Raji (cell line): Measurements from ENCODE around the gene KCNAB1.

Experiments
- POLR2A ChIP-seq: IDR thresholded peaks from 2 replicates; pipeline ENCODE4 v1.6.1; 2011; ENCODE audit warnings: low read depth, low read length, control low read depth; ENCODE audit not compliant: insufficient read depth

Gene KCNAB1

DNA sequence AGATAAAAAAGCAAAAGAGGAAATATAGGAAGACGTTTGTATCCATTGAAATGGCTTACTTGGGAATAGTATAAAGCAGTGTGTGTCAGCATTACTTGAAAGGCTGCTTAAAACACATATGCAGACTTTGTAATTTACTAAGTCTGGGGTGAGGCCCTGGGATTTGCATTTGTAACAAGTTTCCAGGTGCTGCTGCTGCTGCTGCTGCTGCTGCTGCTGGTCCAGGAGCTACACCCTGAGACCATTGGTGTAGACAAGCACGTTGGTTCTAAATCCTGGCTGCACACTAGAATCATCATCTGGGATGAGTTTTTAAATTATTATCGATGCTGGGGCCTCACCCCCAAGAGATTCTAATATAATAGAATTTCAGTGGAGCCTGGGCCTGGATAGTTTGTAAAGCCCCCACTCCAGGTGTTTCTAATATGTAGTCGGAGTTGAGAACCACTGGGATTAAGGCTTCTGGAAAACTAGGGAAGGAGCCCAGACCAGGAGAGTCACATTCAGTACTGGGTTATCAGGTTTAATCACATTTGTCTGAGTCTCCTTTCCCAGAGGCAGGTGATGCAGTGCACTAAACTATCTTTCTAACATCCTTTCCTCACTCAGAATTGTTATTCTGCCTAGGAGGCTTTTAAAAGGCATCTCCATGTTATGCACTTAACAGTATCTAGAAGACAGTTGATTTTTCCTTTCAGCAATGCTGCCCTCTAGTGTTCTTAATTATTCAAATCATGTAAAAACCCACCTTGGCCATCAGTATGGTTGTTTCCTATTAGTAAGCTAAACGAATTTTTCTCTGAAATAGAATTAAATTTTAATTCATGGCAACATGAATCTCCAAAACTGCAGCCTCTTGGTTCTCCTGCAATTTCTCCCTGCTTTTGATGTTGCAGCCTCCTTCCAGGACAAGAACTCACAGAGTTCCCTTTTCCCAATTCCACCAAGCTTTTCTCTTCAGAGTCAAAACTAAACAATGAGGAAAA, 389.1 kb downstream of the KCNAB1 start:
- no peak for TF ChIP-seq POLR2A

- TF ChIP-seq POLR2A = no peak
These were observed 391.8 kb downstream of the KCNAB1 start for GRCh38 chr3:156511987-156512677.

DNA sequence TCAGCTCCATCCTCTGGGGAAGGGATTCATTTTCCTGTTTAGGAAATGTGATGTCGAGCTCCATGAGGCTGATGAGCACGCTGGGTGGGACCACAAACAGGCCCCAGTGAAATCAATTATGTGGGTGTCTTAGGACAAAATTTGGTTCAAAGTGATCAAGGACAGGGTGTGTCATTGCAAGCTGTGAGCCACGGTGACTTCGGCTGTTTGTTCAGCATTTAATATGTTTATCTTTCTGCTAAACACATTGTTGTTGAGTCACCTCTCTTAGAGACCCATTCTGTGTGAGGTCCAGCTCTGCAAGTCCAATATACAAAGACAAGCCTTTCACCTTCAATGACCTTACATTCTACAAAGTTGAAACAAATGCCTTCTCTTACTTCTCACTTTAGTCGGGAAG, 393.2 kb downstream of the KCNAB1 start:
- no peak for TF ChIP-seq POLR2A

DNA sequence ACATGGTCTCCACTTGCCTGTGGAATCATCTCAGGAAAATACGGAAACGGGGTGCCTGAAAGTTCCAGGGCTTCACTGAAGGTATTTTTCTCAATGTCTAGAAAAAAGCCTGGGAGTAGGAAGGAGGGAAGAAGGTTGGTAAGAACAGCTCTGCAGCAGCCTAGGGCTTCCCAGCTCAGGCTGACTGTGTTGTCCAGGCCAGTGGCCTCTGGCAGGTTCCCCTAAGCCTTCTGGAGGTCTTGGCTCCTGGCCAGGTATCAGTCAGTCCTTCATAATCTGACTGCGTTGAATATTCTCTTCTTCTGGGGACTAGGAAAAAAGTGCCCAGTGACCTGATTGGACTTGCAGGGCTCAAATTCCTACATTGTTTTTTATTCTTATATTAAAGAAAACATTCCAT, 395.9 kb downstream of the KCNAB1 start:
- no peak for TF ChIP-seq POLR2A

DNA sequence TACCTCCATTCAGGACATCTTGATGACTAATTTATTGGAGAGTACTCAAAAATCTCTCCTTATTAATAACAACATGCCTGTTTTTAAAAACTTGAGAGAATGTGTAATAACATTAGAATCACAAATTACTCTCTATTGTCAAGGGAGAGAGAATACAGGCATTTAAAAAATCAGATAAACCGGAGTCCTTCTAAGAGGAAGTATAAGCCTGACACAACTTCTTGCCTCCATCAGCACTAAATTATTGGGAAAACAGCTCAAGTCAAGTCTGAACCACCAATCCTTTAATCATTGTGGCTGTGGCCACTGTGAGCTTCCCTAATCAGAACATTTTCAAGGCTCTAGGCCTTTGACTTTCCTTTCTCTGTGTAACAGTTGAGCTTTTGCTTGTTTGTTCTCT, 396.6 kb downstream of the KCNAB1 start:
- no peak for TF ChIP-seq POLR2A

- no peak for TF ChIP-seq POLR2A
These were observed 398.3 kb downstream of the KCNAB1 start for GRCh38 chr3:156518726-156519125.

DNA sequence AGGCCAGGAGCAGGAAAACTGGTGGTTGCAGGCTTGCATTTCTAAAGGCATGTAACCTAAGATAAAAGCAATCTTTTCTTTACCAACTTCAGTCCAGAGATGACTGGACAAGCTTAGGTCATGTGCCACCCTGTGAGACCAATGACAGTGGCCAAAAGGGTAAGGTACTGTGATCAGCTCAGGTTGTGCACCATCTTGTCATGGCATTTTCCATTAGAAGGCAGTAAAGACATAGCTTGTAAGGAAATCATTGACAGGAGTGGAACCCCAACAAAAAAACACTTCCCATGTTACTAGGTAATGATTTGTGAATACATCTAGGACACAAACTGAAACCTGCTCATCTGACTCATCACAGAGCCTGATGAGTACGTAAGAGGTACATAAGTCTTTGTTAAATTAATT, 399.4 kb downstream of the KCNAB1 start:
- TF ChIP-seq POLR2A = no peak

GRCh38 chr3:156522673-156523072, 402.3 kb downstream of the KCNAB1 start:
- TF ChIP-seq POLR2A = no peak

DNA sequence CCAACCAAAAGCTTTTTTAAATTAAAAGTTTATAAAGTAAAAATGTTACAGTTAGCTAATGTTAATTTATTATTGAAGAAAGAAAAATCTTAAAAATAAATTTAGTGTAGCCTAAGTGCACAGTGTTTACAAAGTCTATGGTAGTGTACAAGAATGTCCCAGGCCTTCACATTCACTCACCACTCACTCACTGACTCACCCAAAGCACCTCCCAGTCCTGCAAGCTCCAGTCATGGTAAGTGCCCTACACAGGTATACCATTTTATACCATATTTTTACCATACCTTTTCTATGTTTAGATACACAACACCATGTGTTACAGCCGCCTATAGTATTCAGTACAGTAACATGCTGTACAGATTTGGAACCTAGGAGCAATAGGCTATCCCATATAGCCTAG, 405.4 kb downstream of the KCNAB1 start:
- no peak for TF ChIP-seq POLR2A

GRCh38 chr3:156527060-156527459, 406.7 kb downstream of the KCNAB1 start:
- TF ChIP-seq POLR2A = no peak

DNA sequence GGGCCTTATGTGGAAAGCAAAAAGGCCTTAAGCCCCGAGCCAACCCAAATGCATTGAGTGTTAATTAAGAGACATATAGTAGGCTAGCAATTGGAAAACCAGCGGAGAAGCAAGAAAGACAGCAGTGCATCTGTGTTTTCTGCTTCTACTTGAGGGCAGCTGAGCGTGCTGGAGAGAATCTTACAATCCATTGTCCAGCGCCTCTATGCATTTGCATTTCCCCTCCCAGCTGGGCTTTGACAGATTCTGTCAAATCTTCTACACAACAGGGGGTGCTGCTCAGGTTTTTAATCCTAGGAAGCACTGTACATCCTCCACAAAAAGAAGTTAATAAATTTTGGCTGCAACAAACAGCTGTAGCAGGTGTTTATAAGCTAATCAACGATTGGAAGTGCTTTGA, 410.6 kb downstream of the KCNAB1 start:
- no peak for TF ChIP-seq POLR2A

- no peak for TF ChIP-seq POLR2A
These were observed 412.4 kb downstream of the KCNAB1 start for GRCh38 chr3:156532730-156533129.

GRCh38 chr3:156533205-156533604, 412.8 kb downstream of the KCNAB1 start:
- TF ChIP-seq POLR2A = no peak

- TF ChIP-seq POLR2A = no peak
These were observed 414.8 kb downstream of the KCNAB1 start for GRCh38 chr3:156535162-156535627.

- no peak for TF ChIP-seq POLR2A
These were observed 415.4 kb downstream of the KCNAB1 start for GRCh38 chr3:156535798-156536197.
